HG02623 (cell line): Measurements from ENCODE around the gene USP10.

Experiments
- ATAC-seq: cut with Tn5 transposase; IDR thresholded peaks from one replicate; pipeline ENCODE4 v1.9.1; 2021; ENCODE audit warnings: moderate library complexity; ENCODE audit not compliant: unreplicated experiment

Gene USP10

GRCh38 chr16:84820305-84820684 is 120.5 kb downstream of the USP10 start:
- no peak for ATAC-seq

DNA sequence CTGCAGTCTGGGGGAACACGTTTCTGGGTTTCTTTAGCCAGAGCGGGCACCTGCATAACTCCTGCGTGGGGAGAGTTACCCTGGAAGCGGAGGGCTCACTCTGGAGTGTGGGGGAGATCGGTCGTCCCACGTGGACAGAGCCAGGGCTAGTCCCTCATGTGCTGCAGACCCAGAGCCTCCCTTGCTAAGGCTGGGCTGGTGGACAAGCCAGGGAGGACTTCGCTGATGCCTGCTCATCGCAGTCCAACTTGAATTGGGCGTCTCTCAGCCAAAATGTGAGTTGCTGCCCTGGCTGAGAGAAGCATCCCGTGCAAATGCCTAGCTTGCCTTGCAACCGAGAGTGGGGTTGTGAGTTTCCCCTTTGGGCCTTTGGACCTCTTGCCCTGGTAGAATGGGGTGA is 121.0 kb downstream of the USP10 start:
- no peak for ATAC-seq

DNA sequence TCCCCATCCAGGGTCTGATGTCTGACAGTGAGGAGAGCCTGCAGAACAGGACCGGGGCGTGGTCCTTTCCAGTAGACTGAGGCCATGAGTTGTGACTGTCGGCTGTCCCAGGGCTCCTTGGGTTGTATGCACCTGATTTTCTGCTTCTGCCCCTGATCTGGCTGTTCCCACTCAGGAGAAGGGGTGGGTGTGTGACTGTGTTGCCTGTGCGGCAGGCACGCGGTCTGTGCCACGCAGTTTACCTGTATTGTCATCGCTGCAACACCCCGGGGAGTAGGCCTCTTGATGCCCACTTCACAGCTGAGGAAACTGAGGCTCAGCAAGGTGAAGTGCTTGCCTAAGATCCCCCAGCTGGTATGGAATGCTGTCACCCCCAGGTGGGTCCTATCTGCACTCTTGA is 121.4 kb downstream of the USP10 start:
- no peak for ATAC-seq

DNA sequence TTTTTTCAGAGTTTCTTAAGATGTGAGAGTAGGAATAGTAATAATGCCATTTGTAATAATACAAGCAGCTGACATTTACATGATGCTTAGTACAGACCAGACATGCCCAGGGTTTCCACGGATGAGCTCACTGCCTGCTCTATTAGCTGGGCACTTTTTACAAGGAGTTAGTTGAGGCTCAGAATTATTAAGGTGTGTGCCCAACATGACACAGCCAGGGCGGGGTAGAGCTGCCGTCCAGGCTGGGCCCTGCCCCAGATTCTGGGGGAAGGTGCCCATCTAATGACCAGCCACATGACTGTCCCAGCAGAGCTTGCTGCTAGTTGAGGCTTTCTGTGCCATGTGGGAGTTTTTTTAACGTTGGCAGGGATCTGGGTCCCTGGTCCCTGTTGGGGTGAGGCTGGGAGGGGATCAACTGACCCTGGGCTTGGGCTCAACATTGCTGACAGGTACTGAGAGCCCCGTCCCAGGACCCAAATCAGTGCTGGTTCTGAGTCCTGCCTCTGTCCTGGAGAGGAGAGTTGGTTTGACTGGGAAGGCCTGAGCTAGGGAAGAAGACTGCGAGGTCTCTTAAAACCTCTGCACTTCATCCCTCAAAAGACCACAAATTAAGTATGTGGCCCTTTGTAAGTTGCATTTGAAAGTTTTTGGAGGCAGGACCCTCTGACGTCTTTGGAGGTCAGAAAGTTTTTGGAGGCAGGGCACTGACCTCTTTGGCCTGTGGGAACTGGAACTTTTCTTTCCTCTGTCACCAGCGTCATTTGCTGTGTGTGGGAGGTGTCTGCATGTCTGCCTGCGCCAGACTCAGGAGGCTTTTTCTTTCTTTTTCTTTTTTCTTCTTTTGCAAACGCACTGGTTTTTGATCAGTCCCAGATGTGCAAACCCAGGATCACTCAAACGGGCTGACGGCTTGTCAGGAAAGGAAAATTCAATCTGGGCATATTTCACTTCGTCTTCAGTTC is 122.2 kb downstream of the USP10 start:
- no peak for ATAC-seq

DNA sequence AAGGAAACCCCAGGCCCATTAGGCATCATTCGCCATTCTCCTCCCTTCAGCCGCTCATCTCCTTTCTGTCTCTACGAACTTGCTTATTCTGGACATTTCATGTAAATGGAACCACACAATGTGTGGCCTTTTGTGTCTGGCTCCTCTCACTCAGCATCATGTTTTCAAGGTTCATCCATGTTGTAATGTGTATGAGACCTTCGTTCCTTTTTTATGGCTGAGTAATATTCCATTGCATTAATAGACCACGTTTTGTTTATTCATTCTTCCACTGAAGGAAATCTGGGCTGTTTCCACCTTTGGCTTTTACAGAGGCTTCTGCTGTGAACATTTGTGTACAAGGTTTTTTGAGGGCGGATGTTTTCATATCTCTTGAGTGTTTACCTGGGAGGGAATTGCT is 123.2 kb downstream of the USP10 start:
- ATAC-seq = no peak

- ATAC-seq = no peak
These were observed 123.7 kb downstream of the USP10 start for GRCh38 chr16:84823484-84823883.

DNA sequence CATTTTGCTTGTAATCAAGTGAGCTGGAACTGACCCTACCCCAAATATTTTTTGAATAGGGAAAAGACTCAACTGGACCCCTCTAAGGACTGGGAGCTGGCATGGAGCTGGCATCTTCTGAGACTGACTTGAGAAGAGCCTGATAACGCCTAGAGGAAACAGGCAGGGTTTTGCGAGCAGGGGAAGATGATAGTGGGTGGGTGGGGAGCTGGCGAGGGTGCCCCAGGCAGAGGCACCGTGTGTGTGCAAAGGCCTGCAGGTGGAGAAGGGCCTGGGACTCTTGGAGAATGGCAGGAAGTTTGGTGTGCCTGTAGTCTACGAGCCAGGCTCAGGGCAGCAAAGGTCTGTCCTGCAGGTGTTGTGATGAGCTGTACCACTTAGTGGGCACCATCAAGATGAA is 124.1 kb downstream of the USP10 start:
- no peak for ATAC-seq

GRCh38 chr16:84825896-84826557 is 126.2 kb downstream of the USP10 start:
- ATAC-seq = no peak

- no peak for ATAC-seq
These were observed 126.8 kb downstream of the USP10 start for GRCh38 chr16:84826558-84826941.

- no peak for ATAC-seq
These were observed 127.4 kb downstream of the USP10 start for GRCh38 chr16:84827131-84827574.

DNA sequence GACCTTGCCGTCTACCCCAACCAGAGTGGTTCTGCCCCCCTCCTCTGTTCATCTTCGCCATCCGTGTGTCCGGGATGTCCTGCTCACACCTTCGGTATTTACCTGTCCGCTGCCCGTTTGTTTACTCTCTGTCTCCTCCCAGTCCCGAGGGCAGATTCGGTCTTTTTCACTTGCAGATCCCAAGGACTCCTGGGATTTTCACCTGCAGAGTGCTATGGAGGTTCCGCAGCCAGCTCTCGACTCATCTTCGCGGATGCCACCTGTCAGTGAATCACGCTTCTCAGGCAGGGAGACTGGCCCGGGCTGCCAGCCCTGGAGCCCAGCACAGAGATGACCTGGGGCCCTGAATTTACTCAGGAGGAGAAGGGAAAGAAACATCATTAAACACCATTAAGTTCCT is 128.1 kb downstream of the USP10 start:
- no peak for ATAC-seq

DNA sequence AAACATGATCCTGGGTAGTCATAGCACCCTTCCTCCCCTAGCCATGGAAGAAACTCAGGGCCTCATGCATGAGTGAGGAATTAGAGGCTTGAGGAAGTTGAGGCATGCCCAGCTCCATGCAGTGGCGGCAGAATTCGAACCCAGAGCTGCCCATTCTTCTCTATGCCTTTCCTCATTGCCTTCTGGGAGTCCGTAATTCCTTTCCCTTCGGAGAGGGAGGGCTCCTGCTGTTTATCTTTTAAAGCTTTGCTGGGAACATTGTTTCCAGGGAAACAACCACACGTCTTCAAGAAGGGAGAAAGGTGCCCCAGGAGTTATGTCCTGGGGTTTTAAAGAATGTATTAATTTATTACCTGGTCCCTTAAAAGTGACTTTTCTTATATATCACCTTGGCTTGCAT is 128.5 kb downstream of the USP10 start:
- ATAC-seq = no peak
